GM12875 (cell line): ENCODE data around the gene SLC22A4.

Experiments
- H3K4me3 ChIP-seq: one replicate; pipeline ENCODE4 v1.5.1; 2011; ENCODE audit warnings: low read depth, low read length, control low read depth
- CTCF ChIP-seq: IDR thresholded peaks from 2 replicates; pipeline ENCODE4 v1.5.1; 2011; ENCODE audit warnings: low read depth, mild to moderate bottlenecking, control low read depth, inconsistent platforms, low read length, moderate library complexity, borderline replicate concordance; ENCODE audit not compliant: insufficient read depth

The SLC22A4 gene

GRCh38 chr5:132280371-132281240, 13.6 kb upstream of the SLC22A4 start:
- no peak for TF ChIP-seq CTCF
- H3K4me3 ChIP-seq, result no peak overlapping the region

DNA sequence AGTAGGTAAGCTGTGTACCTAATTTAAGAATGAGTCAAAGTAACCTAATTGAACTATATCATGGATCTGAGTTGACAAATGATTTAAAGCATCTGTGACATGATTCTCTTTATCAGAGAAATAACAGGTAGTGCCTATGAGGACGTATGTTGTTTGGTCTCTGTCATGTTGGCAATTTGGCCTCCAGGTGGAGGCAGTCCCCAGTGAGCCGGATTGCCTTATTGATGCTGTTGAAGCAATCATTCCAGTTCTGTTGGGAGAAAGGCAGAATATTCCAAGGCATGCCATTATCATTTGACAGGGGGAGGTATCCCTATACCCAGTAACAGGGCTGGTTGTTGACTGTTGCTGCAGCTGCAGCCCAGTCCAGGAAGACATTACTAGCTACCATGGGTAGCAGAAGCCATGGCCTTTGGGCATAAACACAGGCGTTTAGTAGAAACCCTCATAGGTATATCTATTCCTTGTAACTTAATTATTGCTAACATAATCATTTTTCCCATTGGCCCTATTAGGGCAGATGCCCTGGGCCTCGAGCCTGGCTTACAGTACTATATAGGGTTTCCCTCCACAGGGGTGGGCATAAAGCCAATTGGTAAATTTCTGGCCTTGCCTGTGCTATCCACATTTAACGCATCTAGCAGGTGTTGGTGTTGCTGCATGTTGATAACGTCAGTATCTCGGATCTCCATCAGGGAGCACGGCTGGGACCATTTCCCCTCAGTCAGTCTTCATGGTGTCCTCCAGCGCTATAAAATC, 12.2 kb upstream of the SLC22A4 start:
- no peak overlapping the region for H3K4me3 ChIP-seq
- TF ChIP-seq CTCF, result no peak

DNA sequence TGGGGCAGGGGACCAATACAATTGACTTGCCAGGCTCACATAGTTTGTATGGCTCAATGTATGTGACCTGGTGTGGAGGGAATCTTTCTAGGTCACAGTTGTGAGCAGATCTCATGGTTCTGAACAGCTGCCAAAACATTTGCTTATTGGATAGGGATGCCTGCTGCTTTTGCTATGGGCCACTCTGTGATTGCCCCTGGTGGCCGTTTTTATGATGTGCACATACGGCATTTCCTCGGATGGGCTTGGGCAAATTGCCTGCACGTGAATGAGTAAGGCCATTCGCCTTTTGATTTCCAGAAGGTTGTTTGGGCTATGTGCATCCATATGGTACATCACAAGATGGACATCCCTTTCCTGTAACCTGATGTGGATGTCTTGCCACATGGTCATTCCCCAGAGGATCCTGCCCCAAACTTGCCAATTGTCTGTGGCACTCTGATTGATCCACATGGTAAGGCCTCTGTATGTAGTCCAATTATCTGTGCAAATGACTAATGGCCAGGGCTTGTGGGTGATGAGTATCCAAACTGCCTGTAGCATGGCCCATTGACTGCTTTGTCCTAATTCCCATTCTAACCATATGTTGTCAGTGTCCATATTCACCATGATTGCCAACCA, 10.7 kb upstream of the SLC22A4 start:
- no peak overlapping the region for H3K4me3 ChIP-seq
- TF ChIP-seq CTCF, result peak; percentile 37

DNA sequence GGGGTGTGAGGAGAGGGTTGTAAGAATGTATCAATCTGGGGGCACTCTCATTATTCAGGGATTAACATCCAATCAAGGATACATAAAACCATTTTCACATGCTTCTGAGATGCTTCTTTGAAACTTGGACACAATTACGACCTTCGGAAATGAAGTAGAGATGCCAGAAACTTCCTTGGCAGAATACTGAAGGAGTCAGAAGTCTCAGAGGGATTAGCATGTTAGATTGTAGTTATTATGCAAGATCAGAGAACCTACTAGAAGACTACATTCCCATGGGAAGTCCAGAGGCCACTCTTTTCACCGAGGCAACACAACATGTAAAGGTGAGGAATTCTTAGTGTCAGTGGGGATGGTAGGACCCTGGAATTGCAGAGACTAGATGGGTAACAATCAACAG, 5.1 kb upstream of the SLC22A4 start:
- H3K4me3 ChIP-seq, result no peak overlapping the region
- TF ChIP-seq CTCF, result no peak

GRCh38 chr5:132291026-132291425, 3.2 kb upstream of the SLC22A4 start:
- H3K4me3 ChIP-seq, result no peak overlapping the region
- no peak for TF ChIP-seq CTCF

- peak overlapping the region; percentile 50 for H3K4me3 ChIP-seq
- no peak for TF ChIP-seq CTCF
Observed at GRCh38 chr5:132293066-132293991, 865 bp upstream of the SLC22A4 start.
